ENCODE results near the gene HIVEP3.

The HIVEP3 gene

GRCh38 chr1:41784531-41785274 is 134.0 kb downstream of the HIVEP3 start:
- no peak overlapping the region for H3K4me3 ChIP-seq (ENCODE audit: low read length)
- H3K27ac ChIP-seq (ENCODE audit: low read length): no peak overlapping the region
- no peaks in the 10 kb centered on the region for H3K27me3 ChIP-seq (ENCODE audit: insufficient read depth, low read length)
- H3K9ac ChIP-seq (ENCODE audit: low read depth, low read length): no peak overlapping the region
- no peaks in the 10 kb centered on the region for H3K9me3 ChIP-seq (ENCODE audit: insufficient read depth, low read depth, low read length)
- H3K4me1 ChIP-seq (ENCODE audit: insufficient read depth, low read length): no peaks in the 10 kb centered on the region
- H3K36me3 ChIP-seq (ENCODE audit: insufficient read depth, low read depth, low read length): no peaks in the 10 kb centered on the region

DNA sequence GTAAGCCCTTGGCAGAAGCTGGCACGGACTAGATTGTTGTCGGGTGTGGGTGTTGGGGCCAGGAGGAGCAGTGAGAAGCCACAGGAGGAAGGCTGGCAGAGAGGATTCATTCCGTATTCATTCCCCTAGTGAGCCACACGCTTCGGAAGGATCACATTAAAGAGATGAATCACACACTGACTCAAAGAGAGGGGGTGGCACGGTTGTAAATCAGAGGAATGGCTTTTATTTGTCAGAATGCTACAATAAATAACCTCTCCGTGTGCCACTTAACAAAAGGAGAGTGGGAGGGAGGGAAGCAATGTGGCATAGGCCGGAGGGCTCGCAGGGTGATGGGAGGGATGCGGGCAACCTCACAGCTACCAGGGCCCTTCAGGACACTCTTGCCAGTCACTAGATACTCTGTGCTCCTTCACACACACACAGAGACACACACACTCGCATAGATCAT is 135.5 kb downstream of the HIVEP3 start:
- Histone ChIP-seq H3K9ac (ENCODE audit: low read depth, low read length) (no peak overlapping the region), H3K27me3 (ENCODE audit: insufficient read depth, low read length) (no peaks in the 10 kb centered on the region), H3K4me3 (ENCODE audit: low read length) (no peak overlapping the region), H3K9me3 (ENCODE audit: insufficient read depth, low read depth, low read length) (no peaks in the 10 kb centered on the region), H3K4me1 (ENCODE audit: insufficient read depth, low read length) (no peaks in the 10 kb centered on the region), H3K36me3 (ENCODE audit: insufficient read depth, low read depth, low read length) (no peaks in the 10 kb centered on the region), H3K27ac (ENCODE audit: low read length) (no peak overlapping the region)

- Histone ChIP-seq H3K9me3 (ENCODE audit: insufficient read depth, low read depth, low read length) (no peaks in the 10 kb centered on the region), H3K9ac (ENCODE audit: low read depth, low read length) (no peak overlapping the region), H3K27me3 (ENCODE audit: insufficient read depth, low read length) (no peaks in the 10 kb centered on the region), H3K4me3 (ENCODE audit: low read length) (no peak overlapping the region), H3K4me1 (ENCODE audit: insufficient read depth, low read length) (no peaks in the 10 kb centered on the region), H3K27ac (ENCODE audit: low read length) (no peak overlapping the region), H3K36me3 (ENCODE audit: insufficient read depth, low read depth, low read length) (no peaks in the 10 kb centered on the region)
Measured at GRCh38 chr1:41780916-41781315, 137.8 kb downstream of the HIVEP3 start.

GRCh38 chr1:41780322-41780721 is 138.4 kb downstream of the HIVEP3 start:
- no peaks in the 10 kb centered on the region for H3K4me1 ChIP-seq (ENCODE audit: insufficient read depth, low read length)

GRCh38 chr1:41779360-41779759 is 139.4 kb downstream of the HIVEP3 start:
- H3K4me1 ChIP-seq (ENCODE audit: insufficient read depth, low read length): no peaks in the 10 kb centered on the region
- no peaks in the 10 kb centered on the region for H3K36me3 ChIP-seq (ENCODE audit: insufficient read depth, low read depth, low read length)
- no peaks in the 10 kb centered on the region for H3K9me3 ChIP-seq (ENCODE audit: insufficient read depth, low read depth, low read length)
- no peaks in the 10 kb centered on the region for H3K27me3 ChIP-seq (ENCODE audit: insufficient read depth, low read length)
- H3K4me3 ChIP-seq (ENCODE audit: low read length): no peak overlapping the region
- H3K27ac ChIP-seq (ENCODE audit: low read length): no peak overlapping the region
- no peak overlapping the region for H3K9ac ChIP-seq (ENCODE audit: low read depth, low read length)

More at GRCh38 chr1:41780322-41780721, 138.4 kb downstream of the HIVEP3 start:
- no peaks in the 10 kb centered on the region for H3K27me3 ChIP-seq (ENCODE audit: insufficient read depth, low read length)
- no peak overlapping the region for H3K4me3 ChIP-seq (ENCODE audit: low read length)
- no peak overlapping the region for H3K27ac ChIP-seq (ENCODE audit: low read length)
- no peaks in the 10 kb centered on the region for H3K9me3 ChIP-seq (ENCODE audit: insufficient read depth, low read depth, low read length)
- no peaks in the 10 kb centered on the region for H3K36me3 ChIP-seq (ENCODE audit: insufficient read depth, low read depth, low read length)
- no peak overlapping the region for H3K9ac ChIP-seq (ENCODE audit: low read depth, low read length)

DNA sequence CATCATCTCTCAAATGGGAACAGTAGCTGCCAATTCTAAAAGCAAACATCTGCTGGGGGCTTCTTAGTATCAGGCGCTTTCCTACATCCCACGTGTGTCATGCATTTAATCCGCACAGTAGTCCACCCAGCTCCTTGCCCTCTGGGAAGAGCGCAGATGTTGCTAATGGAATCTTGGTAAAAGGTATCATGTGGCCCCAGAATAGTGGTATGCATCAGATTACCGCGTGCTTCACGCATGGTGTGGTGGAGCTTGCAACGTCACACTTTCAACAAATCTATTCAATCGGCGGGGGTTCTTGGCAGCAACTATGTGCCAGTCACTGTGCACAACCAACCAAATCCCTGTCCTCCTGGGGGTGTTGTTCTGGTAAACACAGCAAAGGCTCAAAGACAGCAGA is 141.0 kb downstream of the HIVEP3 start:
- Histone ChIP-seq H3K27me3 (ENCODE audit: insufficient read depth, low read length) (no peaks in the 10 kb centered on the region), H3K9ac (ENCODE audit: low read depth, low read length) (no peak overlapping the region), H3K36me3 (ENCODE audit: insufficient read depth, low read depth, low read length) (no peaks in the 10 kb centered on the region), H3K4me3 (ENCODE audit: low read length) (no peak overlapping the region), H3K27ac (ENCODE audit: low read length) (no peak overlapping the region), H3K4me1 (ENCODE audit: insufficient read depth, low read length) (no peaks in the 10 kb centered on the region), H3K9me3 (ENCODE audit: insufficient read depth, low read depth, low read length) (no peaks in the 10 kb centered on the region)

GRCh38 chr1:41776891-41777441 is 141.8 kb downstream of the HIVEP3 start:
- no peak overlapping the region for H3K27ac ChIP-seq (ENCODE audit: low read length)

GRCh38 chr1:41775956-41776585 is 142.7 kb downstream of the HIVEP3 start:
- no peaks in the 10 kb centered on the region for H3K27me3 ChIP-seq (ENCODE audit: insufficient read depth, low read length)
- H3K9me3 ChIP-seq (ENCODE audit: insufficient read depth, low read depth, low read length): no peaks in the 10 kb centered on the region
- no peaks in the 10 kb centered on the region for H3K4me1 ChIP-seq (ENCODE audit: insufficient read depth, low read length)
- H3K4me3 ChIP-seq (ENCODE audit: low read length): no peak overlapping the region
- H3K27ac ChIP-seq (ENCODE audit: low read length): no peak overlapping the region
- no peak overlapping the region for H3K9ac ChIP-seq (ENCODE audit: low read depth, low read length)
- H3K36me3 ChIP-seq (ENCODE audit: insufficient read depth, low read depth, low read length): no peaks in the 10 kb centered on the region

More at GRCh38 chr1:41776891-41777441, 141.8 kb downstream of the HIVEP3 start:
- no peaks in the 10 kb centered on the region for H3K27me3 ChIP-seq (ENCODE audit: insufficient read depth, low read length)
- H3K4me3 ChIP-seq (ENCODE audit: low read length): no peak overlapping the region
- H3K9ac ChIP-seq (ENCODE audit: low read depth, low read length): no peak overlapping the region
- H3K4me1 ChIP-seq (ENCODE audit: insufficient read depth, low read length): no peaks in the 10 kb centered on the region
- no peaks in the 10 kb centered on the region for H3K36me3 ChIP-seq (ENCODE audit: insufficient read depth, low read depth, low read length)
- no peaks in the 10 kb centered on the region for H3K9me3 ChIP-seq (ENCODE audit: insufficient read depth, low read depth, low read length)

DNA sequence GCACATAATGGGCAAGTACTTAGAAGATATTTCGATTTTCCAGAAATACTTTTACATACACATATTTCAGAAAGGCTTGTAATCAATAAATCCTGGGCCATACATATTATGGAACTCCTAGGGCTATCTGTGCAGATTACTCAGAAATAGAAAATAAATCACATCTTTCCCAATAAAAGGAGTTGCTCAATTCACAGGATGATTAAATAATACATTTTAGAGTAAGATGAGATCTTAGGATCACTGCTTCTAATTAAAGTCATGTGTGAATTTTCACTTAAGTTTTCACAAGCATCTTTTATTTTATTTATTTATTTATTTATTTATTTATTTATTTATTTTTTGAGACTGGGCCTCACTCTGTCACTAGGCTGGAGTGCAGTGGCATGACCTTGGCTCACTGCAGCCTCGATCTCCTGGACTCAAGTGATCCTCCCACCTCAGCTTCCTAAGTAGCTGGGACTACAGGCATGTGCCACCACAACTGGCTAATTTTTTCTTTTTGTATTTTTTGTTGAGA is 144.2 kb downstream of the HIVEP3 start:
- Histone ChIP-seq H3K27me3 (ENCODE audit: insufficient read depth, low read length) (no peaks in the 10 kb centered on the region), H3K4me3 (ENCODE audit: low read length) (no peak overlapping the region), H3K27ac (ENCODE audit: low read length) (no peak overlapping the region), H3K36me3 (ENCODE audit: insufficient read depth, low read depth, low read length) (no peaks in the 10 kb centered on the region), H3K9ac (ENCODE audit: low read depth, low read length) (no peak overlapping the region), H3K4me1 (ENCODE audit: insufficient read depth, low read length) (no peaks in the 10 kb centered on the region), H3K9me3 (ENCODE audit: insufficient read depth, low read depth, low read length) (no peaks in the 10 kb centered on the region)

DNA sequence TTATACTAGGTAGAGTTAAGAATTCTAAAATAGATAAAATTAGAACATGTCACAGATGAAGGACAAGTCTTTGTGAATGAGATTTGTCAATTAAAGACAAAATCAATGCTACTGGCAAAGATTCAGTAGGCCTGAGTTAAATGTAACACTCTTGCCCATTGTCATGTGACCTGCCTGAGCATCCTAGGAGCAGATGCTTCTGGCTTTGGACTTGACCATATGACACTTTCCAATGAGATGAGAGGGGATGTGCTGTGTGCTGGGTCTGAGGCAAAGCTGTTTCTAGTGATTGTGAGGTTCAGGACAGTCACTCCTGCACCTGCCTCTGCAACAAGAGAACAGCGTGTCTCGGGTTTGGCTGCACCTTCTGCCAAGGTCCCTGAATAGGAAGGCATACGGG is 144.9 kb downstream of the HIVEP3 start:
- no peaks in the 10 kb centered on the region for H3K4me1 ChIP-seq (ENCODE audit: insufficient read depth, low read length)
- H3K36me3 ChIP-seq (ENCODE audit: insufficient read depth, low read depth, low read length): no peaks in the 10 kb centered on the region
- no peak overlapping the region for H3K9ac ChIP-seq (ENCODE audit: low read depth, low read length)
- H3K27me3 ChIP-seq (ENCODE audit: insufficient read depth, low read length): no peaks in the 10 kb centered on the region
- no peaks in the 10 kb centered on the region for H3K9me3 ChIP-seq (ENCODE audit: insufficient read depth, low read depth, low read length)
- no peak overlapping the region for H3K4me3 ChIP-seq (ENCODE audit: low read length)
- no peak overlapping the region for H3K27ac ChIP-seq (ENCODE audit: low read length)

GRCh38 chr1:41773144-41773591 is 145.6 kb downstream of the HIVEP3 start:
- Histone ChIP-seq H3K36me3 (ENCODE audit: insufficient read depth, low read depth, low read length) (no peaks in the 10 kb centered on the region), H3K27me3 (ENCODE audit: insufficient read depth, low read length) (no peaks in the 10 kb centered on the region), H3K27ac (ENCODE audit: low read length) (no peak overlapping the region), H3K4me1 (ENCODE audit: insufficient read depth, low read length) (no peaks in the 10 kb centered on the region), H3K9me3 (ENCODE audit: insufficient read depth, low read depth, low read length) (no peaks in the 10 kb centered on the region), H3K9ac (ENCODE audit: low read depth, low read length) (no peak overlapping the region), H3K4me3 (ENCODE audit: low read length) (no peak overlapping the region)

DNA sequence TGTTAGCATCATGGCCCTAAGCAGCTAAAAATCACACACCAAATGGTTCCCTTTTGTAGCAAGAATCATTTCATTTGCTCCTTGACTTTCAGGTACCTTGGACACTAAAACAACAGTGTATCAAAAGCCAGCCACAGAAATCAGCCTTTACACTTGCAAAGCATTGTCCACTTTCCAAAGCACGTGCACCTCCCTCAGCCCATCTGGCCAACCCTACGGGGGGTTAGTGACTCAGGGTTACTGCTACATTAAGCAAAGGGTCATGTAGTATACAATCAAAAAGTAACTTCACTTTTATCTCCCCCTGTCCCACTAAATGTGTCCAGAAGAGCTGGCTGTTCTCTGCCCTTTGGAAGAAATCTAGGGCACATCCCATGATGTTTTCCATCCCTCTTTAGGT is 149.7 kb downstream of the HIVEP3 start:
- Histone ChIP-seq H3K27ac (ENCODE audit: low read length) (no peak overlapping the region), H3K4me1 (ENCODE audit: insufficient read depth, low read length) (no peaks in the 10 kb centered on the region; the same call in 1 of the 2 replicates), H3K4me3 (ENCODE audit: low read length) (no peak overlapping the region)

More for the DNA sequence above, 149.7 kb downstream of the HIVEP3 start:
- Histone ChIP-seq H3K9me3 (ENCODE audit: insufficient read depth, low read depth, low read length) (no peaks in the 10 kb centered on the region), H3K9ac (ENCODE audit: low read depth, low read length) (no peak overlapping the region), H3K36me3 (ENCODE audit: insufficient read depth, low read depth, low read length) (no peaks in the 10 kb centered on the region), H3K27me3 (ENCODE audit: insufficient read depth, low read length) (no peaks in the 10 kb centered on the region)

All from iPS-20b (cell line).